ENCODE data around the gene PWWP2B.

Gene PWWP2B

DNA sequence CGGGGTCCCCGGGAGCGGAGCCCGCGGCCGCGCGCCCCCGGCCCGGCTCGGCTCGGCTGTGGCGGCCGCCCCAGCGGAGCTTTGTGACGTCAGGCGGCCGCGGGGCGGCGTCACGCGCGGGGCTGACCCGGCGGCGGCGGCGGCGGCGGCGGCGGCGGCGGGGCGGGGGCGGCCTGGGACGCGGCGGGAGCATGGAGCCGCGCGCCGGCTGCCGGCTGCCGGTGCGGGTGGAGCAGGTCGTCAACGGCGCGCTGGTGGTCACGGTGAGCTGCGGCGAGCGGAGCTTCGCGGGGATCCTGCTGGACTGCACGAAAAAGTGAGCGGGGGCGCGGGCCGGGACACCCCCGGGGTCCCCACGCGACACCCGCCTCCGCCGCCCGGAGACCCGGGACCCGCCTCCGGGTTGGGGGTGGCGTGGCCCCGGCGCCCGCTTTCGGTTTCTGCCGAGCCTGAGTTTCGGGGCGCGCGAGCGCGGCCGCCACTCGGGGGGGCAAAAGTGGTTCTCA is at the start of gene PWWP2B:
TSS of gene PWWP2B (plus strand) at position 165 of the 506 bp plus-strand sequence. CDS start at position 192, 27 bp downstream.
- DNase-seq (ENCODE audit: low read depth in 4 of 4, low spot score in 1 of 4): peak in 3 of 4 experiments; percentile 22 to 31 (median 26)

DNA sequence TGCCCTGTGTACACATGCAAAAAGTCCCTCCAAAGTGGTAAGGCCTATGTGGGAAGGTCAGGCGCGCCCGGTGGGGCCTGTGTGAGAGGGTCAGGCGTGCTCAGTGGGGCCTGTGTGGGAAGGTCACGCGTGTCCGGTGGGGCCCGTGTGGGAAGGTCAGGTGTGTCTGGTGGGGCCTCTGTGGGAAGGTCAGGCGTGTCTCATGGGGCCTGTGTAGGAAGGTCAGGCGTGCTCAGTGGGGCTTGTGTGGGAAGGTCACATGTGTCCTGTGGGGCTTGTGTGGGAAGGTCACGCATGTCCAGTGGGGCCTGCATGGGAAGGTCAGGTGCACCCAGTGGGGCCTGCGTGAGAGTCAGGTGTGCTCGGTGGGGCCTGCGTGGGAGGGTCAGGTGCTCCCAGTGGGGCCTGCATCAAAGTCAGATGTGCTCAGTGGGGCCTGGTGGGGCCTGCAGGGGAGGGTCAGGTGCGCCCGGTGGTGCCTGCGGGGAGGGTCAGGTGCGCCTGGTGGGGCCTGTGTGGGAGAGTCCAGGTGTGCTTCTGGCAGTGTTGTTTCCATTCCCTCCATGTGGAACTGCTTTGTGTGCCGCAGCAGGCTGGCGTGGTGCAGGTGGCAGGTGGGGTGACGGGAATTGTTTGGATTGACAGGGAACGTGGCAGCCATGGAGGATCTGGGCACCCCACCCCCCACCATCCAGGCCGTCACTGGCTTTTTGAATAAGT is 49.6 kb upstream of the PWWP2B start:
- DNase-seq (ENCODE audit: low read depth in 4 of 4, low spot score in 1 of 4): no peak

DNA sequence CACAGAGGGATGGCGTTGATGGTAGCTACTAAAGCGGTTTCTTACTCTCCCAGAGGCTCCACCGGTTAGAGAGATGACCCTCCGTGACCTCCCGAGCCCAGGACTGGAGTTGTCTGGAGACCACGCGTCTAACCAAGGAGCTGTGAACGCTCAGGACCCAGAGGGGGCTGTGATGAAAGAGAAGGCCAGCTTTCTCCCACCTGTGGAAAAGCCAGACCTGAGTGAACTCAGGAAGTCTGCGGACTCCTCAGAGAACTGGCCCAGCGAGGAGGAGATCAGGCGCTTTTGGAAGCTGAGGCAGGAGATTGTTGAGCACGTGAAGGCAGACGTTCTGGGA is 49.1 kb upstream of the PWWP2B start:
- no peak for DNase-seq (ENCODE audit: low read depth in 4 of 4, low spot score in 1 of 4)

DNA sequence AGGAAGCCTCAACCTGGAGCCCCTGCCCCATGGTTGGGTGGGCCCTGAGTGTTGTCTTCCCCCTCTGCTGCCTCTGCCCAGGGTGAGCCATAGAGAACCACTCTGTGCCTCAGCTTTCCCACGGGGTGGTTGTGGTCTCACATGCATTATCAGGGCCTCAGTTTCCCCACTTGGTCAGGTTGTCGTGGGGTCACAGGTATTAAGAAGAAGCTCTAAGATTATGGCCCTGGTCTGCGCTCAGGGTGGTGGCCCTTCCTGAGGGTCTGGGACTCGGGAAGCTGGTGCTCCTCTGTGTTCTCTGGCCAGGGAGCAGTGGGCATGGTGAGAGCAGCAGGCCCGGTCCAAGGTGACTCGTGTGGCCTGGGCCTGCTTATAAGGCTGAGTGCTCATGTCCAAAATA is 47.2 kb upstream of the PWWP2B start:
- DNase-seq (ENCODE audit: low read depth in 4 of 4, low spot score in 1 of 4): no peak

DNA sequence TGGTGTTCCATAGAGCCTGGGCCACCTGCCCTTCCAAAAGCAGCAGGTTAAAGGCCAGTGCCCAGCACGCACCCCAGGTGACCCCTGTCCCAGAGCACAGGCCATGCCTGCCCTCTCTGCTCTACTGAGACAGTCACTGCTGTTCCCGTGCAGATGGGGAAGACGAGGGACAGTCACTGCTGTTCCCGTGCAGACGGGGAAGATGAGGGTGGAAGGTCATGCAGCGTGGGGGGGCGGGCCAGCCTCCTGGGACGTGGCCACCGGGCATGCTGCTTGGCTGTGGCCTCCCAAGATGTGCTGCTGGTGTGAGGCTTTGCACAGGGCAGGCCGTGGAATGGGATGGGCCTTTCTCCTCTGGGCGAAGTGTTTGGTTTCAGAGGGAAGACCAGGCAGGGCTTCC is 46.6 kb upstream of the PWWP2B start:
- DNase-seq (ENCODE audit: low read depth in 4 of 4, low spot score in 1 of 4): no peak

DNA sequence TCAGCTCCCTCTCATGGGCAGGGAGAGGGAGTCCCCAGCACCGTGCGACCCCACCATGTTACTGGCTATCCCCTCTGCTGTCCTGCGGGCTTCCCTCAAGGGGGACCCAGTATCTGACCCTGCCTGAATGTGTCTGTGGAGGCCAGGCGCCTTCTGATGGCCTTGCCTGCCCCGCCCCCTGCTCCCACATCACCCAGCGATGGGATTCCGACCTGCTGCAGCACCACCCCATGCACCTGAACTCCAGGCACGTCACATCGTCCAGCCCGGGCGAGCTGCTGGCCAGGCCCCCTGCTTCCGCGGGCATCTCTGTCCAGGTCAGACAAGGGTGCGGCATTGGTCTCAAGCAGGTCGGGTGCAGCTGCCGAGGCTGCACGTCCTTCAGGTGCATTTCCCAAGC is 46.1 kb upstream of the PWWP2B start:
- DNase-seq (ENCODE audit: low read depth in 4 of 4, low spot score in 1 of 4): no peak

DNA sequence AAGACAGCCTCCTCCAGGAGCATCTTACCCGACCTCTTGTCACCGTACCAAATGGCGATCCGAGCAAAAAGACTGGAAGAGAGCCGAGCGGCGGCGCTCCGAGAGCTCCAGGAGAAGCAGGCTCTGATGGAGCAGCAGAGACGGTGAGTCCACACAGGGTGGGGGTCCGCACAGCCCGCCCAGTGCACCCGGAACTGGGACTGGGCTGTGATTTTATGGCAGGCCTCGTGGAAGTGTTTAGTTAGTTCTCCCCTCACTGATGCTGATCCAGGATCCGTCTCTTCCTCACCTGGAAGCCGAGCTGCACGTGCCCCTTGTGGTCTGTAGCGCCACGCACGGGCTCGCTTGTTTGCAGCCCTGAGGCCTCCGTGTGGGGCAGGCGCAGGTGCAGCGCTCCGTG is 45.4 kb upstream of the PWWP2B start:
- no peak for DNase-seq (ENCODE audit: low read depth in 4 of 4, low spot score in 1 of 4)

DNA sequence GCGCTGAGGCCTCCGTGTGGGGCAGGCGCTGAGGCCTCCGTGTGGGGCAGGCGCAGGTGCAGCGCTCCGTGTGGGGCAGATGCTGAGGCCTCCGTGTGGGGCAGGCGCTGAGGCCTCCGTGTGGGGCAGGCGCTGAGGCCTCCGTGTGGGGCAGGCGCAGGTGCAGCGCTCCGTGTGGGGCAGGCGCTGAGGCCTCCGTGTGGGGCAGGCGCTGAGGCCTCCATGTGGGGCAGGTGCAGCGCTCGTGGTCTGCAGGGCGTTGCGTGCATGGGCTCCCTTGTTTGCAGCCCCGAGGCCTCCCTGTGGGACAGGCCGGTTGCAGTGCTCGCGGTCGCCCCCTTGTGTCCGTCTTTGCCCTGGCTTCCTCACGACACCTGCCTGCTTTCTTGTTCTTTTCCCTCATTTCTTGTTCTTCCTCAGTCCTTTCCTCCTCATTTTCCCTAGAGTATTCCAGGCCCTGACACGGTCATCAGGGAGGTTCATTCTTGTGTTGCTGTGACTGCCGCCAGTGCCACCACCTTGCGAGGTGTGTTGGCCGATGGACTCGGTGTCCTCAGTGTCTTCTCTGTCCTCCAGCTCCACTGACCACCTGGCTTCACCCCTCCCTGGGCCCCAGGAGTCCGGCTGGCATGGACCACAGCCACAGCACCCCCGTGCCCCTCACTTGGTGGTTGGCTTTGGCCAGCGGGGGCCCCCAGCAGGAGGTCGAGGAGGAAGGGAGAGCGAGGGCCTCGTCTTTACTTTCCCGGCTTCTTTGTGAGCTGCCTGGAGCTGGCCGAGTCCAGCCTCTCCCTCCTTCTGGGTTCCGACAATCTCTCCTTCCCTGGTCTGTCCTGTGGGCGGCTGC is 44.3 kb upstream of the PWWP2B start:
- DNase-seq (ENCODE audit: low read depth in 4 of 4, low spot score in 1 of 4): peak; percentile 61 to 80 (median 64)

DNA sequence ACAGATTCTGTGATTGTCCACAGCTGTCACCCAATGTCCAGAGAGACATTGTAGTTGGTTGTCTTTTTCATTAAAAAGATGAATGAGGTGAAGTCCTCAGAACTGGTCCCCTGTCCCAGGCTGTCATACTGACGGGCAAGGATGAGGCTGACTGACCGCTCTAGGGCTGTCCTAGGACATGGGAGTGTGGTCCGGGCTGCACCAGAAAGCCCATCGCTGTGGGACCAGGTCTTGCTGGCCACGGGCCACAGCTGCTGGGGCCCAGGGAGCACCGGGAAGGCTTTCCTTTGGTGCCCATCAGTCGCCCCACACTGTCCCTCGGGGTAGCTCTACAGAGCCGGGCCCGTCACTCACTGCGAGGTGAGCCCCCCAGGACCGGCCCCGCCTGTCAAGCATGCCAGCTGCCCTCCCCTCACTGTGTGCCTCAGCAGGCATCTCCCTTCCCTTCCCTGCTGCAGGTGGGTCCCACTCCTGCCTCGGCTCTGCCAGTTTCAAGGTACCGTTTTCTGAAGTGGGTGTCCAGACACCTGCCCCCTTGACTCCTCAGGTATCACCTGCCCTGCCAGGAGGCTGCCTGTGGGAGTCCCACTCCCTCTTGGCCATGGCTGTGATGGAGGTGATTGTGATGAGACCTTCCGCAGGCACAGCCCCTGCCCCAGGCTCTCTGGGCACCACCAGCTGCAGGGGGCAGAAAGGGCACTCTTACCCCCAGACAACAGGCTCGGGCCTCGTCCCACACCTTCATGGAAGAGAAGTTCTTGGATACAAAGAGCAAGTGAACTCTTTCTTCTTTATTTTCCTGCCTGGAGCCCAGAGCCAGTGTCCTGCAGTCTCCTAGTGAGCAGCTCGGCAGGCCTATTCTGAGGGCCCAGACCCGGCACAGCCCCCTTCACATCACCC is 43.3 kb upstream of the PWWP2B start:
- no peak for DNase-seq (ENCODE audit: low read depth in 4 of 4, low spot score in 1 of 4)

DNA sequence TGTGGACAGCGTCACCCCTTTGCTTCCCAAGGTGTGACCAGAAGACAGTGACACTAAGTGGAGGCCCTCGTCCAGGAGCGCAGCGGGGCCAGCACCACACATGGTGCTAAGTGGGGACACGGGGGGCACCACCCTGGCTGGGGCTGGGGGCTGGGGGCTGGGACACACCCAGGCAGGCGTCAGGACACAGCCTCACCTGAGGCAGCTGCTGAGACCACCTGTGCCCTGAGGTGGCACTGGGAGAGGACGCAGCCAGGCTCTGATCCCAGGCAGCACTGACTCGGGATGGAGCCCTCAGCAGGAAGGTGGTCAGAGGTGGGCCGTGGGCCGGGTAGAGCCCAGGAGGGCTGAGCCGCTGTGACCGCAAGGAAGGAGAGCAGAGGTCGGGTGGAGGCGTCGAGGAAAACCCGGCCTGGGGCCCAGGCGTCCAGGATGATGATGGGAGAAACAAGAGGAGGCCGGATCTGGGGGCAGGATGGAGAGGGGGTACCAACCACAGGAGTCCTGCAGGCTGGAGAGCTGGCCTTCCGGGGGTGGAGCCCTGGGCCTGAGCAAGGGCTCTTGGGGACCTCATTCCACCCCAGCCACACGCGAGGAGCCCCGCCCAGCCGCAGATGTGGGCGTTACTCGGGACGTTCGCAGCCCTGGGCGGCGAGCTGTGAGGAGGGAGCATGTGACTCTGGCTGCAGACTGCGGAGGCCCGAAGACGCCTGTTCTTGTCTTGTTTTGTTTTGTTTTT is 42.5 kb upstream of the PWWP2B start:
- no peak for DNase-seq (ENCODE audit: low read depth in 4 of 4, low spot score in 1 of 4)

DNA sequence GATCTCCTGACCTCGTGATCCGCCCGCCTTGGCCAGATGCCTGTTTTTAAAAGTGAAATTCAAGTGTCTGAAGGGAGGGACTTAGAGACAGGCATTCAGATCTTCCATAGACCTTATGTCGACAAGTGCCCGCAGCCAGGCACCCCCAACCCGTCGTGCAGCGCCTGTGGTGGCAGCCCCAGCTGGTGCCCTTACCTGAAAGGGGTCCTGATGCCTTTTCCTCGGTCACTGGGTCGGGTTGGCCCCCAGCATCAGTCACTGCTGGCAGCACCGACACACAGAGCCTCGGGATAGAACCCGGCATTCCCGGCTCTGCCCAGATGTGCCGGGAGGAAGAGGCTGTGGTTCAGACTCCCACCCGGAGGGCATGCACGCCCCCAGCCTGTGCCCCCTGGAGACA is 41.7 kb upstream of the PWWP2B start:
- no peak for DNase-seq (ENCODE audit: low read depth in 4 of 4, low spot score in 1 of 4)

DNA sequence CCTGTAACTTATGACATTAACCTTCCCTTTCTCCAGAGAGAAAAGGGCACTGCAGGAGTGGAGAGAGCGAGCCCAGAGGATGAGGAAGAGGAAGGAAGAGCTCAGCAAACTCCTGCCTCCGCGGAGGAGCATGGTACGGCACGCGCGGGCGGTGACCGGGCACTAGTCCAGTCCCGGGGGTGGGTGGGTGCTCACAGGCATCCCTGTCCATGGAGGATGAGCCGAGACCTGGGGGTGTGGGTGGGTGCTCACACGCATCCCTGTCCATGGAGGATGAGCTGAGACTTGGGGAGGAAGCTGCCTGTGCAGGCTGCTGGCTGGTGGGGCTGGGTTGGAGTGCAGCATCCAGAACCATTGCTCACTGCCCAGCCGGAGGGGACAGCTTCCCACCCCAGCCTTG is 41.2 kb upstream of the PWWP2B start:
- no peak for DNase-seq (ENCODE audit: low read depth in 4 of 4, low spot score in 1 of 4)

DNA sequence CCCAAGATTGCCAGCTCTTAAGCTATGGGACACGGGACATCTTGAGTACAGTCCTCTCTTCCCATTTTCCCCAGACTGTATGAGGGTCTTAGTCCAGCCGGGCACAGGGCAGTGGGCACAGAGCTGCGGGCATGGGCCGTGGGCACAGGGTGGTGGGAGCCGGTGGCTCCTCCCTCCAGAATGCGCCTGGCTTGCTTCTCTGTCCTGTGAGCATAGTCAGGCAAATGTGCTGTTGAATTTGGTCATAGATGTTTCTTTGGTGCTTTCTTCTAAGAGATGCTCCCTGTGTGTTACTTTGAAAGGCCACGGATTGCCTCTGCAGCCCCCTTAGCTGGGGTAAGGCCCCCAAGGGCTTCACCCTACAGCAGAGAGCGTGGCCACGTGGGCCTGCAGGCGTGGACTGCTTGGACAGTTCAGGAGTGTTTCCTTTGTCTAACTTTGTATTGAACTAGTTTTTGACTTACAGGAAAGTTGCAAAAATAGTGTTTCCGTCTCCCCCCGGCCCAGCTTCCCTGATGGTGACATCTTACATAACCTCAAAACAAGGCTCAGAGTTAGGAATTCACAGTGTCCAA is 40.3 kb upstream of the PWWP2B start:
- DNase-seq (ENCODE audit: low read depth in 4 of 4, low spot score in 1 of 4): no peak

DNA sequence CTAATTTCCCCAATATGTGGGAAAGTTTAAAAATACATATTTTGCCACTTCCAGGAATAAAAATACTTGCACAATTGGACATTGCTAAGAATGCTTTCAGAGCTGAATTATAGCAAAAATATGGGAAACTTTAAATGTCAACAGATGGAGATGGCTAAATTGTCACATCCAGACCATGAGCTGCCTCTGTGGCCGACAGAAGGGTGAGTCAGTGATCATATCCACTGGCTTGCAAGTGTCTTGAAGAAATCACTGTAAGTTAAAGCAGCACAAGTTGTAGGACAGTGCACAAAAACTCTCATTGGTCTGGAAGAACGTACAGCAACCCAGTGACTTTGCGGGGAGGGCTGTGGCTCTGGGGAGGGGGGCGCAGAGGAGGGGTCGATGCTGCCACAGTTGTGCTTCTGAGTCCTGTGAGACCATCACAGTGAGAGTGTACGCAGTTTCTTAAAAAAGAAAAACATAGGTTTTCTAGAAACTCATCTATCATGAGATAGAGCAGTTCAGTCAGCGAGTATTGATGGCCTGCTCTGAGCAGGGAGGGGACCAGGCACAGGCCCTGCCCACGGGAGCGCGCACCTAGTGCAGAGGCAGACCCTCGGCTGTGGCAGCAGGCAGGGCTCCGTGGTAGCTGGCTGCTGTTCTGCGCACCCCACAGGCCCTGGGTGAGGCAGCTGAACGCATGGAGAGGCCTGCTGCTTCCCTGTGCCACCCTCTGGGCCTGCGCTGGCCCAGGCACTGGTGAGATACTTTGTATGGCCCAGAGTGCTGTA is 39.5 kb upstream of the PWWP2B start:
- DNase-seq (ENCODE audit: low read depth in 4 of 4, low spot score in 1 of 4): no peak

DNA sequence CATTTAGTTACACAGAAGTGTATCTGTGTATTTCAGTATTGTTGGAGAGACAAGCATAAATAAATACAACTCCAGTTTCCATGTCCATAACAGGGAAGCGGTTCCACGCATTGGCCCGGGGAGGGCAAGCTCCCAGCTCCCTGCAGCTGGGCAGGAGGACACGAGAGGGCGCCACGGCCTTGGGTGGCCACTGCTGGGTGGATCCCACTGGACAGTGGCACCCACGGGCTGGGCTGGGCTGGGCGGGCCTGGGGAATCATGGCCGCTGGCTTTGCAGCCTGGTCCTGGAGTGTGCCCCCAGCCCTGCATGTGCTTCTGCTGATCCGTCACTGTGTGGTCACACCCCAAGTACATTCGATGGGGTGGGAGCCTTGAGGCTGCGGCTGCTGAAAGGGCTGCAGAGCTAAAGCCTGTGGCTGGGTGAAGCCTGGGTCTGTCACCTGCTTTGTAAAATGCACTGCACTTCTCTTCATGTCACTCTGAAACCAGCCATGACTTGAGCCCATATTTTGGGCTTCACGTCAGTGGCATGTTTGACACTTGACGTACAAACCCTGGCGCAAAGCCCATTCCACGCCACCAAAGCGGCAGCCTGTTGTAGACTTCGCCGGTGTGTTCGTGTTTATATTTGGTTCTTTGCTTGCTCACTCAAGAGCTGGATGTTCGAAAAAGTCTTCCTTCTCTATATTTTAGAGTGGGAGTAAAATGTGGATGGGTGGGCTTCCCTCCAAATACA is 37.5 kb upstream of the PWWP2B start:
- DNase-seq (ENCODE audit: low read depth in 4 of 4, low spot score in 1 of 4): no peak

DNA sequence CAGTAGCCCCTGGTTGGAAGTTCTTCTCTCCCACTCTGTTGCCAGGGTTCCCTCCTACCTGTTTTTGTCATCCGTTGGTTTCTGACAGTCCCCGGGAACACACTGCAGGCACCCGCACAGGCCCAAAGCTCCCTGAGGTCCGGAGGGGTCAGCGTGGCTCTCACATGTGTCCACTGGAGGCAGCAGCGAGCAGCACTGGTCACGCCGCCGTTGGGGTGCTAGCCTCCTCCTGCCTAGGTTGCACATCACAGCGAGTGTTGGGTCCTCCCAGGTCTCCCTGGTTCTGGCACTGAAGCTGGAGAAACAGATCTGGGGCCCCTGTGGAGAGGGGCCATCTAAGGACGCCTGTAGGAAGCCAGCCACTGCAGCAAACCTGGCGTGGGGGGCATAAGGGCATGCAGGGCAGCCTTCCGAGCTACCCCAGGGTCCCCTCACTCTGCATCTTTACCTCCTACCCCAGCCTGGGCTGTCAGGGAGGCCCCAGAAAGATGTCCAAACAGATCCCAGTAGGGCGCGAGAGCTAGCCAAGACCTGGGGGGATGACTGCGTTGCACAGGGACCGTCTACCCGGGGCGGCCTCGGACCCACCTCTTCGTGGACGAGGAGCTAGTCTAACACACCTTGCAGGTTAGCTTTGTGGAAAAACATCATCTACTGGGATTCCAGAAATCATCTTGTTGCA is 36.1 kb upstream of the PWWP2B start:
- peak in 2 of 4 experiments; percentile 19 to 26 for DNase-seq (ENCODE audit: low read depth in 4 of 4, low spot score in 1 of 4)

DNA sequence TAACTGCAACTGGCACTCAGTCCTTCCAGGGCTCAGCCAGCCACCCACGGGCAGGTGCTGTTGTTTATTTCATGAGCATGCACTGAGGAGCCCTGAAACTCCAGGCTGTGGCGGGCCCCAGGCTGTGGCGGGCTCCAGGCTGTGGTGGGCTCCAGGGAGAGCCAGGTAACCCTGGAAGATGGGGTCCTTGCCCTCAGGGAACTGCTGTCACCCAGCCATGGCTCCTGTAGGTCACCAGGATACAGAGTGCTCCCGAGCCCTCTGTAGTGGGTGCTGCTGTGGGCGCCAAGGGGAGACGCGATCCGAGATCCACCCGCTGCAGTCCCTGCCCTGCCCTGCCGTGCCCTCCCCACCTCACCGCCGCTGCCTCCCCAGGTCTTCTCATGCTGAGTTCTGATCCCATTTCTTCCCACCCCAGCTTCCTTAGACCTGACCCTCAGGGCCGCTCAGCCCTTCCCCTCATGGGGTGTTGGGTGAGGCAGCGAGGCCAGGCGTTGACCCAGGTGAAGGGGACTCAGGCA is 35.4 kb upstream of the PWWP2B start:
- DNase-seq (ENCODE audit: low read depth in 4 of 4, low spot score in 1 of 4): no peak

DNA sequence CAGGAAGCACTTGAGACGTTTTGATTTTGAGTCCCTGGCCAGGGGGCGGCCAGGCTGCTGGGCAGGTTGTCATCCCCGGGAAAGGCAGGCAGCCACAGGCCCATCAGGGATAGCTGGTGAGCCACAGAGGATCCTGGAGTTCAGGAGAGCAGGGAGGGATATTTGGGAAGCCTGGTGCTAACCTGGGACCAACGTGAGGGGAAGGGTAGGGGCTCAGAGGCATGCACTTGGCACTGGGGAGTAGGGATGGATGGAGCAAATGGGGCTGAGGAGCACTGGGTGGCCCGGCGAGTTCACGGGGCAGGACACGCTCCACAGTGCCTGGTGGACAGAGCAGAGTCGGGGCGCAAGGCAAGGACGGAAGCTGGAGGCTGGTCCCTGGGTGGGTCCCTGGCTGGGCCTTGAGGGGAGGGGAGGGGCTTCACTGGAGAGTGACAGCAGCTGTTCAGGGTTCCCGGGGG is 34.8 kb upstream of the PWWP2B start:
- no peak for DNase-seq (ENCODE audit: low read depth in 4 of 4, low spot score in 1 of 4)
